GM21786 (cell line): ENCODE results near the gene RAB3A.

Experiments used
- ATAC-seq: cut with Tn5 transposase; IDR thresholded peaks from one replicate; pipeline ENCODE4 v1.9.1; 2021; ENCODE audit not compliant: unreplicated experiment

Gene RAB3A

GRCh38 chr19:18203863-18204393 is at the start of gene RAB3A:
Gene RAB3A (minus strand): TSS chr19:18204042. CDS start chr19:18202740, 1,302 bp downstream.
- peak; percentile 90 for ATAC-seq

DNA sequence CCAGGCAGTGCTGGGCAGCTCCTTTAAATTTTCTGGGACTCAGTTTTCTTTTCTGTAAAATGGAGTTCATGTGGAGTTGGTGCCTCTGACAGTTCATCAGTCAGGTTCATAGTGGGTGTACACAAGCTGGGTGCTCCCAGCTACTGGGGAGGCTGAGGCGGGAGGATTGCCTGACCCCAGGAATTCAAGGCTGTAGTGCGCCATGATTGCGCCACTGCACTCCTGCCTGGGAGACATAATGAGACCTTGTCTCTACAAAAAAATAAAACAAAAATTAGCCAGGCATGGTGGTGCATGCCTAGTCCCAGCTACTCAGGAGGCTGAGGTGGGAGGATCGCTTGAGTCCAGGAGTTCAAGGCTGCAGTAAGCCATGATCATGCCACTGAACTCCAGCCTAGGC is 49.3 kb upstream of the RAB3A start:
- ATAC-seq: no peak

DNA sequence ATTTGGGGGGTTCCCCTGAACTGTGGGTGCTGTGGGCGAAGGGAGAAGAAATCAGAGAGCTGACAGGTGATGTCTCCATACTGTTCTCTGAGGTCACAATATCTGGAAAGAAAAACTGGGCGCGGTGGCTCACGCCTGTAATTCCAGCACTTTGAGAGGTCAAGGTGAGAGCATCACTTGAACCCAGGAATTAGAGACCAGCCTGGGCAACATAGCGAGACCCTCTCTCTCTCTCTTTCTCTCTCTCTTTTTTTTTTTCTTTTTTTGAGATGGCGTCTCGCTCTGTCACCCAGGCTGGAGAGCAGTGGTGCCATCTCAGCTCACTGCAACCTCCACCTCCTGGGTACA is 48.5 kb upstream of the RAB3A start:
- ATAC-seq: no peak

DNA sequence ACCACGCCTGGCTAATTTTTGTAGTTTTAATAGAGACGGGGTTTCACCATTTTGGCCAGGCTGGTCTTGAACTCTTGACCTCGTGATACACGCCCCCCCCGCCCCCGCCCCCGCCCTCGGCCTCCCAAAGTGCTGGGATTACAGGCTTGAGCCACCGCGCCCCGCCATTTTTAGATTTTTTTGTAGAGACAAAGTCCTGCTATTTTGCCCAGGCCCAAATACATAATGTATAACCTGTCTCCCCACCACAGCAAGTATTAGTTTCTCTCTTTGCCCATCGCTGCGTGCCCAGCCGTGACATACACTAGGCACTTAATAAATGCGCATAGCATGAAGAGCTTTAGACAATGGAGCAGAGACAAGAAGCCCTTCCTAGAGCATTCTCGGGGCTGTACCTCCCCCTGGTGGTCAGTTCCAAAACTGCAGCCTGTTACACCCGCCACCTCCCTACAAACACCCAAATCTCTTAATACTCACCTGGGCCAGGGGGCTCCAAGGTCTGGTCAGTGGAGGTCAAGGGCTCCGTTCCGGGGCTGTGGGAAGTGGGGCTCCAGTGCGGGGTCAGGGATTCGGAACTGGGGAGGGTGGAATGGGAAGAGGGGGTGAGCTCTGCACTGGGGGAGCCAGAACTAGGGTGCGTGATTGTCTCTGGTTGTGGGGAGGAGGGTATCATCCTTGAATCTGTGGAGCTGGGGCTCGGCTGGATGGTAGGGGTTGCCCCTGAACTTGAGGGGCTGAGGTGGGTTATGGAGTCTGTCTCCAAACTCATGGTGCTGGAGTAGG is 47.9 kb upstream of the RAB3A start:
- ATAC-seq: no peak

DNA sequence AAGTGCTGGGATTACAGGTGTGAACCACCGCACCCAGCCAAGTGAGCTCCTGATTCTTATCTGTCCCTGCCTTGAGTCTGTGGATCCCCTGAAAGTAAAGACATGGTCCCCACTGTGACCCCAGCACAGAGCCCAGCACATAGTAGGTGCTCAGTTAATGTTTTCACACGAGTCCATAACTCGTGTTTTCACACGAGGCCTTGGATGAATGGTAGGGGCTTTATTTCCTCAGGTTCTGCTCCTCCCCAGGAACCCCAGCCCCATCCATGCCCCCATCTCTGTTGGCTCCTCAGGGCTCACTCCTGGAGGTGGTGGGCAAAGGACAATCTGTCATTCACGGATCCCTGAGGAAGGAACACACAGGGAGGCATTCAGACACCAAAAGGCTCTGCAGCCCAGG is 46.0 kb upstream of the RAB3A start:
- no peak for ATAC-seq

GRCh38 chr19:18245297-18245696 is 41.5 kb upstream of the RAB3A start:
- no peak for ATAC-seq

DNA sequence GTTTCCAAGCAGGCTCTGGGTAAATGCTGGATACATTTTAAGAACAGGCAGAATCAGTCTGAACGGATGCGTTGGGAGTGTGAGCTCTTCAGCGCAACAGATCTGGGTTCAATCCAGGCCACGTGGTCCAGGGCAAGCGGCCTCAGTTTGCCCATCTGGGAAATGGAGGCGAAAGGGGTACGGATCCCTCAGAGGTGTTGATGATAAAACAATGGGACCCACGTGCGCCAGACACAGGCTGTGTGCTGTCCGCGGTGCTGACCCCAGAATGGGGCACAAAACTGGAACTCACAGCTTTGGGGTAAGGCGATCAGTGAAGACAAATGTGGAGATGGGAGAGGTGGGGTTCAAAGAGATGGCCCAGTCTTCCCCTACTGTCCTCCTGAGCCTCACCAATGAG is 35.5 kb upstream of the RAB3A start:
- ATAC-seq: no peak

DNA sequence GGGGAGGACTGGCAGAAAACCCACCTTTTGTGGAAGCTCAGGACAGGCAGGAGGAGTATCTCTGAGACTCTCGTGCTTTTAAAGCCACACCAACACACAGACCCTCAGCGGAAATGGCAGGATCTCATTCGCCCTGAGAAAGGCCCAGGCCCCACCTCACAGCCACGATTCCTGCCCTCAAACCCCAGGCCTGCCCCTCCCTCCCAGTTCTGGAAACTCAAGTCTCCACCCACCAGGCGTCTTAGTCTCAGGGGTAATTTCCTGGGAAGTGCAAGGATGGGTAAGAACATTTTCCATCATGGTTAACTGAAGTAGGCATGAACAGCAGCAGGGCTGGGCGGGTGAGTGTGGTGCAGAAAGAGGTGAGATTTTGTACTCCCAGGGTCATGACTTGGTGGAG is 30.4 kb upstream of the RAB3A start:
- no peak for ATAC-seq

GRCh38 chr19:18233224-18233825 is 29.5 kb upstream of the RAB3A start:
- ATAC-seq: no peak

GRCh38 chr19:18232540-18233223 is 28.8 kb upstream of the RAB3A start:
- no peak for ATAC-seq

DNA sequence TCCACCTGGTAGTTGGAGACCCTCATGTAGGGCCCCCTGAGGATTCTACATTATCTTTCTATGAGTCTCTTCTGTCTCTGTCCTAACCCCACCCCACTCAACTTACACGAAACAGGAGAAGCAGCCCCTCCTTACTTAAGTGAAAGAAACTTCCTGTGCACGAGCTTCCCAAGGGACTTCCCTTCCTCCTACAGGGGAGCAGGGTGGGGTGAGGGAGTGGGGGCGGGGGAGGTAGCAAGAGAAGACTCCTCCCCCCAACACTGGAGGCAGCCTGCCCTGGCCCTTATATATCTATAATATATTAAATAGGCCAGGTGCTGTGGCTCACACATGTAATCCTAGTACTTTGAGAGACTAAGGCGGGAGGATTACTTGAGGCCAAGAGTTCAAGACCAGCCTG is 27.9 kb upstream of the RAB3A start:
- ATAC-seq: no peak

GRCh38 chr19:18230941-18231734 is 27.3 kb upstream of the RAB3A start:
- ATAC-seq: no peak

GRCh38 chr19:18229915-18230314 is 26.1 kb upstream of the RAB3A start:
- no peak for ATAC-seq

DNA sequence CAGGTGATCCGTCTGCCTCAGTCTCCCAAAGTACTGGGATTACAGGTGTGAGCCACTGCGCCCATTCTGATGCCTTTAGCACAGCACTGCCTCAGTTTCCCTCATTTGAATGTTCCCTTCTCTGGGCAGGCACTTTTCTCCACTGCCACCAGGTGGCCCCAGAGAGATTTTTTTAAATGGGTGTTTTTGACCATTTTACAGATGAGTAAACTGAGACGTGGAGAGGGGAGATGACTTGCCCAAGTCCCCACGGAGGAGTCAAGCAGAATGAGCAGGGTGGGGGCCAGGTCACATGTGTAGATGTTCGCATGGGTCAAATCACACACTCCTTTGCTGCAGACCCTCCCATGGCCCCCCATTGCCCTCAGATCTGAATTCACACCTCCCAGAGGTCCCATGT is 25.6 kb upstream of the RAB3A start:
- no peak for ATAC-seq

DNA sequence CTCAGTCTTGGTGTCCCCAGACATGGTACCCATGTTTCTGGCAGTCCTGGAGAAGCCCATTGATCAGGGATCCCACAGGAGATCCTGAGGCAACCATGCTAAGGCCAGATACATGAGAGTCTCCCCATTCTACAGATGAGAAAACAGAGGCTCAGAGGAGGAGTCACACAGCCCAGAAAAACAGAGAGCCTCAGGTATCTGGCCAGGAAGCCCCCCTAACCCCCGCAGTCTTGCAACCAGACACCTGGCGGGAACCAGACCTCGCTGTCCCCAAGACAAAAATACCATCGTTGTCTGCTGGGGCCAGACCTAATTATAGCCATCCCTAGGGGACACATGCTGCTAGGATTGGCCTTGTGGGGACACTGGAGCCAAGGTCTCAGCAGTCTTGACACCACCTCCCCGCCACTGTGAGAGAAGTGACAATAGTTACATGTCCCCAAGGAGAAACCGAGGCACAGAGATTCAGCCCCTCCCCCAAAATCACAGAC is 24.0 kb upstream of the RAB3A start:
- ATAC-seq: no peak

- ATAC-seq: no peak
Measured at GRCh38 chr19:18226956-18227780, 23.3 kb upstream of the RAB3A start.

DNA sequence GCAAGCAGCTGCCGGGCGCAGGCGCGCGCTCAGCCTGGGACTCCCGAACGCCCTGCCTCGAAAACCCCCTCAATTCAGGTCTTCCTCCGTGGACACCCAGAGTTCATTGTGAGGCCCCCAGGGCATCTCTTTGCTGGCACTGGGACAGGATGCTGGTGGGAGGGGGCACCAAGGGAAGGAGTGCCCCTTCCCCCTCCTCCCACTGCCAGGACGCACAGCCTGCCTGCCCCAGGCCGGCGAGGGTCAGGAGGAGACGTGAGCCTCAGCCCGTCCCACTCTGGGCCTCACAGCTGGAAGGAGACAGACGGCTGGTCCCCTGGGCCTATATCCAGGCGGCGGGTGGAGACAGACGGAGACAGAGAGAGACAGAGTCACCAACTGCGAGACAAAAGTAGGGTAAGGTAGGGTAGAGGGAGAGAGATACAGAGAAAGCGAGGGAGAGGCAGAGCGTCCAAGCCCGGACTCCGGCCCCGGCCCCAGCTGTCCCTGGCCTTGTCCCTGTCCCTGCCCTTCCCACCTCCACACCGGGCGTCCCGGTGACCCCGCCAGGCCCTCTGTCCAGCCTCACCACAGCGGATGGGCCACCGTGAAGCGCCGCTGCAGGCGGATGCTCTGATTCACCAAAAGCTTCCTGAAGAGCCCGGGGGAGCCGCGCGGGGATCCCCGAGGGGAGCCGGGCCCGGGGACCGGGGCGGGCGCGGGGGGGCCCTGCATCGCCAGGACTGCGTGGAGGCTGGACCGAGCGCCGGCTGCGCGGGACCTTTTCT is 22.0 kb upstream of the RAB3A start, which contains the start of gene PDE4C:
PDE4C (minus strand) TSS at position 737 of the 767 bp plus-strand sequence; CDS start at position 714, 23 bp downstream.
- ATAC-seq: no peak

DNA sequence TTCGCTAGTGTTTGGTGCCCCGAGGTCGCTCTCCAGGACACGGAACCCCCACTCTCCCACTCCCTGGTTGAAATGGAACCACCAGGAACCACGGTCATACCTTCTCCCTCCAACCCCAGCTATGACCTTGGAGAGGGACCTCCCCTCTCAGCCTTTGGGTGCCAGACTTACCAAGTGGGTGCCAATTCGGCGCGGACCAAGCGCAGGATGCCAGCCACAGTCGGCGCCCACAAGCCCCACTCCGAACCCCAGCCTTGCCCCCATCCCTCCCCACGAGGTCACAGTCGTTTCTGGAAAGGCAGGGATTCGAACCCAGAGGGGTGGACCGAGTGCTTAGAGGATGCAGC is 21.5 kb upstream of the RAB3A start:
- ATAC-seq: no peak
